WI38 (cell line): ENCODE measurements around the gene MEGF9.
"Not testable (repeated sequence)": the region's sequence is repeated elsewhere in the genome, so short reads cannot be mapped to it uniquely, and the experiment has no call there.

Source experiments
- H3K4me3 ChIP-seq: 2 replicates; pipeline ENCODE4 v1.5.1; 2011; ENCODE audit warnings: low read depth, mild to moderate bottlenecking, control low read depth, low read length
- TF ChIP-seq, protein P1 (sequence below): IDR thresholded peaks from 2 replicates; pipeline ENCODE4 v1.5.1; 2012; ENCODE audit warnings: low read depth, mild to moderate bottlenecking, control low read depth, low read length

Gene MEGF9

GRCh38 chr9:120646948-120647347 lies 67.3 kb downstream of the MEGF9 start:
- TF ChIP-seq, protein P1, sequence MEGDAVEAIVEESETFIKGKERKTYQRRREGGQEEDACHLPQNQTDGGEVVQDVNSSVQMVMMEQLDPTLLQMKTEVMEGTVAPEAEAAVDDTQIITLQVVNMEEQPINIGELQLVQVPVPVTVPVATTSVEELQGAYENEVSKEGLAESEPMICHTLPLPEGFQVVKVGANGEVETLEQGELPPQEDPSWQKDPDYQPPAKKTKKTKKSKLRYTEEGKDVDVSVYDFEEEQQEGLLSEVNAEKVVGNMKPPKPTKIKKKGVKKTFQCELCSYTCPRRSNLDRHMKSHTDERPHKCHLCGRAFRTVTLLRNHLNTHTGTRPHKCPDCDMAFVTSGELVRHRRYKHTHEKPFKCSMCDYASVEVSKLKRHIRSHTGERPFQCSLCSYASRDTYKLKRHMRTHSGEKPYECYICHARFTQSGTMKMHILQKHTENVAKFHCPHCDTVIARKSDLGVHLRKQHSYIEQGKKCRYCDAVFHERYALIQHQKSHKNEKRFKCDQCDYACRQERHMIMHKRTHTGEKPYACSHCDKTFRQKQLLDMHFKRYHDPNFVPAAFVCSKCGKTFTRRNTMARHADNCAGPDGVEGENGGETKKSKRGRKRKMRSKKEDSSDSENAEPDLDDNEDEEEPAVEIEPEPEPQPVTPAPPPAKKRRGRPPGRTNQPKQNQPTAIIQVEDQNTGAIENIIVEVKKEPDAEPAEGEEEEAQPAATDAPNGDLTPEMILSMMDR: no peak
- H3K4me3 ChIP-seq: no peak overlapping the region

- TF ChIP-seq, protein P1: no peak
- H3K4me3 ChIP-seq: no peak overlapping the region
These were observed 68.5 kb downstream of the MEGF9 start for GRCh38 chr9:120645760-120646159.

- TF ChIP-seq, protein P1: no peak
- no peak overlapping the region for H3K4me3 ChIP-seq
These were observed 71.2 kb downstream of the MEGF9 start for GRCh38 chr9:120643061-120643460.

GRCh38 chr9:120642129-120642770 lies 72.0 kb downstream of the MEGF9 start:
- no peak overlapping the region for H3K4me3 ChIP-seq
- TF ChIP-seq, protein P1: no peak

GRCh38 chr9:120640874-120641273 lies 73.4 kb downstream of the MEGF9 start:
- H3K4me3 ChIP-seq: not testable (repeated sequence)

GRCh38 chr9:120640380-120640779 lies 73.9 kb downstream of the MEGF9 start:
- TF ChIP-seq, protein P1: no peak
- H3K4me3 ChIP-seq: no peak overlapping the region

GRCh38 chr9:120637919-120638318 lies 76.4 kb downstream of the MEGF9 start:
- TF ChIP-seq, protein P1: no peak
- no peak overlapping the region for H3K4me3 ChIP-seq
